ENCODE results near the gene DERL3. TPM values are rescaled to one million over a fixed set of nuclear protein-coding genes. Genes with fewer than 3 reads are reported as not detected.

The DERL3 gene
- total RNA-seq, 1 experiment from 2014 or later: 21.7 TPM

DNA sequence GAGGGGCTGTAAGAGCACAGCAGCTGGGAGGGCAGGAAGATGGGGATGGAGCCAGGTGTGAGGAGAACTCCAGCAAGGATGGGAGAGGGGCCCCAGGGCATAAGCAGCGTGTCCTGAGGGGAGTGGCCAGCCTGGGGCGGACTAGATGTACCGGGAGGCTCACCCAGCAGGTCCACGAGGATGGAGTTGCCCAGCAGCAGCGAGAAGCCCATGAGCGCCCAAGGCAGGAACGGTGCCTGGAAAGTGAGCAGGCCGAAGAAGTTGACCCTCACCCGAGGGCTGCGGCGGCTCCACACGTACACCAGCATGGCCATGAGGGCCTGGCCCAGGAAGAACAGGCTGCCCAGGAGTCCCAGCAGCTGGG, 1.3 kb downstream of the DERL3 start:
- Histone ChIP-seq H2AFZ (ENCODE audit: low read length) (no peak overlapping the region), H4K20me1 (ENCODE audit: insufficient read depth, low read depth, low read length) (peaks cover 11% of the 10 kb centered on the region; the same call in 1 of the 2 replicates), H3K4me3 (ENCODE audit: low read length) (peak overlapping the region; percentile 62; the same call in 1 of the 2 replicates), H3K79me2 (ENCODE audit: low read length) (no peaks in the 10 kb centered on the region), H3K27ac (ENCODE audit: low read length) (peak overlapping the region; percentile 98), H3K9me3 (ENCODE audit: low read length) (no peaks in the 10 kb centered on the region), H3K4me1 (ENCODE audit: low read length) (peaks cover 66% of the 10 kb centered on the region), H3K27me3 (ENCODE audit: low read length) (no peaks in the 10 kb centered on the region), H3K4me2 (ENCODE audit: low read depth, low read length, poor library complexity, severe bottlenecking) (peak overlapping the region; percentile 76), H3K9ac (ENCODE audit: low read length) (peak overlapping the region; percentile 76), H3K36me3 (ENCODE audit: insufficient read depth, low read length) (peaks cover 9% of the 10 kb centered on the region), H3K9me2 (replicated peaks; ENCODE audit: insufficient read depth, low read length) (no peaks in the 10 kb centered on the region)
- no peak for DNase-seq

DNA sequence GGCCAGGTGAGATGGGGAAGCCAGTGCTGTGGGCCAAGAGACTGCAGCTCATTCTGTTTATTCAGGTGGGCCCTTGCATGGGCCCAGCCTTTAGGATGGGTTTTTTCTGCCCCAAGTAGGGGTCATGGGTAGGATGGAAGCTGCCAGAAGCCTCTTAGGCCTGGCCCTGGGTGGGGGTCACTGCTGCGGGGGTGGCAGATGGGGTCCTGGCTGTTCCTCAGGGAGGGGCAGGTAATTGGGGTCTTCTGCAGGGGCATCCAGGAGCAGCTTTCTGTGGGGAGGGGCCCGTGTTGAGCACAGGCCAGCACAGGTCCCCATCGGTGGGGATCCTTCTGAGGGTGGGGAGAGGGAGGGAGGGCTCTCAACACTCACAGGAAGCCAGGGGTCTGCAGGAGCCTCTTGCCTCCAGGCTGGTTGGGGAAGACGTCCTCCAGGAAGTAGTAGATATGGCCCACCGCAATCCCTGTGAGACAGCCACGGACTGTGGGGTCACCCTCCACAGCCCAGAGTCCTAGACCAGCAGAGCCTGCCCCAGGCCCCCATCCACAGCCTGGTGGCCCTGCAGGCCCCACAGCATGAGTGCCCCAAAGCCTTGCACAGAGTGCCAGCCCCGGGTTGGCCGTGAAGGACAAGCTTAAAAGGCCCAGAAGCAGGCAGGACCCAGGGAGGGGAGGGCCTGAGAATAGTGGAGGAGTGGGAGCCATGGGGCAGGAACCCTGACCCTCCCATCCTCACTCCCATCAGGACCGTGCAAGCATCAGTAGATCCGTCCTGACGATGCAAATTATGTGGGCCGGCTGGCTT, 1.9 kb downstream of the DERL3 start:
- Histone ChIP-seq H3K9me3 (ENCODE audit: low read length) (no peaks in the 10 kb centered on the region), H3K4me3 (ENCODE audit: low read length) (peak overlapping the region; percentile 62; the same call in 1 of the 2 replicates), H3K79me2 (ENCODE audit: low read length) (no peaks in the 10 kb centered on the region), H3K9ac (ENCODE audit: low read length) (peak overlapping the region; percentile 76), H4K20me1 (ENCODE audit: insufficient read depth, low read depth, low read length) (peaks cover 17% of the 10 kb centered on the region), H2AFZ (ENCODE audit: low read length) (no peak overlapping the region), H3K27me3 (ENCODE audit: low read length) (no peaks in the 10 kb centered on the region), H3K4me2 (ENCODE audit: low read depth, low read length, poor library complexity, severe bottlenecking) (peak overlapping the region; percentile 76), H3K27ac (ENCODE audit: low read length) (peak overlapping the region; percentile 98), H3K9me2 (replicated peaks; ENCODE audit: insufficient read depth, low read length) (no peaks in the 10 kb centered on the region), H3K36me3 (ENCODE audit: insufficient read depth, low read length) (peaks cover 9% of the 10 kb centered on the region), H3K4me1 (ENCODE audit: low read length) (peaks cover 70% of the 10 kb centered on the region)
- peak; percentile 61 for DNase-seq

DNA sequence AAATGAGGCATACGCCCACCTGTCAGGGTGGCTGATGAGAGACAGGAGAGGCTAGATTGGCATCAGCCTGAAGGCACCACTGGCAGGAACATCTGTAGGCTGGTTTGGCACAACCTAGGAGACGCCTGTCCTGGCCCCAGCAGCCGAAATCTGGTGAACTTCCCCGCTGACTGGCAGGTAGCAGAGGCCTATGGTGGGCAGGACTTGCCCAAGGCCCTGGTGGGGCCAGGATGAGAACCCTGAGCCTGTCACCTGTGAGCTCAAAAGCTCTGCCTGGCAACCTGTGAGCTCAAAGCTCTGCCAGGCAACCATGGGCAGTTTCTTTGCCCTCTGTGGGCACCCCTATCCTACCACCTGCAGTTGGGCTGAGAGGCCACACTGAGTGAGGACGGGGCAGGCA, 2.5 kb downstream of the DERL3 start:
- Histone ChIP-seq H2AFZ (ENCODE audit: low read length) (no peak overlapping the region), H3K4me1 (ENCODE audit: low read length) (peaks cover 71% of the 10 kb centered on the region), H3K27me3 (ENCODE audit: low read length) (no peaks in the 10 kb centered on the region), H3K9me2 (replicated peaks; ENCODE audit: insufficient read depth, low read length) (no peaks in the 10 kb centered on the region), H3K79me2 (ENCODE audit: low read length) (peaks cover 4% of the 10 kb centered on the region), H3K27ac (ENCODE audit: low read length) (peak overlapping the region; percentile 98), H3K9me3 (ENCODE audit: low read length) (no peaks in the 10 kb centered on the region), H3K4me3 (ENCODE audit: low read length) (no peak overlapping the region; the same call in 1 of the 2 replicates), H4K20me1 (ENCODE audit: insufficient read depth, low read depth, low read length) (peaks cover 23% of the 10 kb centered on the region), H3K9ac (ENCODE audit: low read length) (peak overlapping the region; percentile 76; the same call in 1 of the 2 replicates), H3K36me3 (ENCODE audit: insufficient read depth, low read length) (peaks cover 11% of the 10 kb centered on the region), H3K4me2 (ENCODE audit: low read depth, low read length, poor library complexity, severe bottlenecking) (peak overlapping the region; percentile 76)
- DNase-seq: no peak

DNA sequence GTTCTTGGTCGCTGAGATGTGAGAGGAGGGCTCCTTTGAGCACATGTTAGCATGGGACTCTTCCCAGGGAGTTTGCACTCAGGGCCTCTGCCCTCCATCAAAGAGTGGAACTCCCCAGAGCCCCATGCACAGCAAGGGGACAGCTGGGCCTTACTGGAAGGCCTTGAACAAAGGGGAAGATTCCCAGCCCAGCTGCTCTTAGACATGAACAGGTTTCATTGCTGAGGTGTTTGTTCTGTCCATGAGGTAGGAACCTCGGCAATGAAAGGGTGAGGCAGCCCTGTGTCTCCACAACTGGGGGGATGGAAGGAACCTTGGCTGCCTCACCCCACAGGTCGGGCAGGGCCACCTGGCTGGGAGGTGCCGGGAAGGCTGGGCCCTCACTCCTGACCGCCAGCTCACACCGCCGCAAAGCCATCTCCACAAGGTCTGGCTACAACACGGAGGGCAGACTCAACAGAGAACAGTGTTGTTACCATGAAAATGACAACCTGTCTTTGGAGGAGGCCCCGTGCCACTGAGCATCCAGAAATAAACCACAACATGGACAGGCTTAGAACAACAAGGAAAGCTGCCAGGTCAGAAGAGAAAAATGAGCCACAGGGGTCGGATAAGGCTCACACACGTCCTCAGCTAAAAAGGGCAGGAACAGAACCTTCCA, 3.2 kb downstream of the DERL3 start:
- no peak overlapping the region for H2AFZ ChIP-seq (ENCODE audit: low read length)
- H3K9me2 ChIP-seq (replicated peaks; ENCODE audit: insufficient read depth, low read length): no peaks in the 10 kb centered on the region
- no peaks in the 10 kb centered on the region for H3K27me3 ChIP-seq (ENCODE audit: low read length)
- H3K27ac ChIP-seq (ENCODE audit: low read length): peak overlapping the region; percentile 98
- H3K4me2 ChIP-seq (ENCODE audit: low read depth, low read length, poor library complexity, severe bottlenecking): peak overlapping the region; percentile 76
- peaks cover 10% of the 10 kb centered on the region for H3K79me2 ChIP-seq (ENCODE audit: low read length)
- H3K4me1 ChIP-seq (ENCODE audit: low read length): peaks cover 75% of the 10 kb centered on the region
- H3K36me3 ChIP-seq (ENCODE audit: insufficient read depth, low read length): peaks cover 17% of the 10 kb centered on the region
- H3K4me3 ChIP-seq (ENCODE audit: low read length): no peak overlapping the region
- no peaks in the 10 kb centered on the region for H3K9me3 ChIP-seq (ENCODE audit: low read length)
- H3K9ac ChIP-seq (ENCODE audit: low read length): 0 out of 2 replicates have a peak overlapping the region, but pooled peaks have one; percentile 9
- H4K20me1 ChIP-seq (ENCODE audit: insufficient read depth, low read depth, low read length): peaks cover 28% of the 10 kb centered on the region
- DNase-seq: no peak

DNA sequence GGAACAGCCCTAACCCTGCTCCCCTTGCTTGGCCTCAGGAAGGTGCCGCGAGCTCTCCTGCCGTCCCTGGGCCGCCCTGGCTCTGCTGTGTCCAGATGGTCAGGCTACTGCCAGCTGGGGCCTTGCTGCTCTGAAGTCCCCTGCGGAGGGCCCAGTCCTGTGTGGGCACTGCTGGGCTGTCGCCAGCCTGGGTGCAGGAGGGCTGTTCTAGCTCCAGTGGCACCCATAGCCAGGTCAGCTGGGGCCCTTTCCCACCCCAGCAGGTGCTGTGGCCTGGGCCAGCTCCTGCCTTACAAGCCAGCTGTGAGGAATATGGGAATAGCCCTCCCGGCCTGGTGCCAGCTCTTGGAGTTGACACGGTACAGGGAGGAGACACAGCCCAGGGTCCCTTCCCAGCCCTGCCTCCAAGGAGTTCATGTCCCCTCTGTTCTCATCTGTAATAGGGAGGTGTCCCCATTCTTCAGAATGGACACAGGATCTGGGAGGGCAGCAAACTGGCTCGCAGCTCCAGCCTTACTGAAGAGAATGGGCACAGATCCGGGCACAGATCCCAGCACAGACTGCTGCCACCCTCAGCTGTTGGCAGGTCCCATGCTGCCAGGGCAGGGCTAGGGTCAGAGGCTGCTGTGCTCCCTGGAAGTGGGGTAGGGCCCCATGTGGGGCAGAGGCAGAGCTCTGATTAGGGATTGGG, 3.9 kb downstream of the DERL3 start:
- H3K9ac ChIP-seq (ENCODE audit: low read length): 0 out of 2 replicates have a peak overlapping the region, but pooled peaks have one; percentile 9
- H3K27ac ChIP-seq (ENCODE audit: low read length): peak overlapping the region; percentile 98
- H3K4me2 ChIP-seq (ENCODE audit: low read depth, low read length, poor library complexity, severe bottlenecking): peak overlapping the region; percentile 9
- no peak for DNase-seq
- no peak overlapping the region for H3K4me3 ChIP-seq (ENCODE audit: low read length)
- peaks cover 14% of the 10 kb centered on the region for H3K79me2 ChIP-seq (ENCODE audit: low read length)
- no peak overlapping the region for H2AFZ ChIP-seq (ENCODE audit: low read length)
- no peaks in the 10 kb centered on the region for H3K9me3 ChIP-seq (ENCODE audit: low read length)
- H4K20me1 ChIP-seq (ENCODE audit: insufficient read depth, low read depth, low read length): peaks cover 30% of the 10 kb centered on the region
- H3K36me3 ChIP-seq (ENCODE audit: insufficient read depth, low read length): peaks cover 21% of the 10 kb centered on the region
- no peaks in the 10 kb centered on the region for H3K27me3 ChIP-seq (ENCODE audit: low read length)
- no peaks in the 10 kb centered on the region for H3K9me2 ChIP-seq (replicated peaks; ENCODE audit: insufficient read depth, low read length)
- peaks cover 80% of the 10 kb centered on the region for H3K4me1 ChIP-seq (ENCODE audit: low read length)

DNA sequence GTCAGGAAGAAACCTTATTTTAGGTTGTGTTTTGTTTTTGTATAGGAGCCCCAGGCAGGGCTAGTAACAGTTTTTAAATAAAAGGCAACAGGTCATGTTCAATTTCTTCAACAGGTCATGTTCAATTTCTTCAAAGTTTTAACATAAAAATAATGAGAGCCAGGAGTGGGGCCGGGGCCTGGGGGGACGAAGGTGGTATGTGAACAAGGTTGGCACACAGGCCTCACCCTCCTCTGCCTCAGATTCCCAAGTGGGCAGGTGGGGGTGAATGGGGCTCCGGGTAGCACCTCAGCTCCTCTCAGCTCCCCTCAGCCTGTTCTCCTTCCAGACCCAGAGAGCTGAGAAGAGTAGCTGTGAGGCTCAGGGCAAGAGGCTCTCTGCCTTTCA, 4.4 kb downstream of the DERL3 start:
- Histone ChIP-seq H3K36me3 (ENCODE audit: insufficient read depth, low read length) (peaks cover 26% of the 10 kb centered on the region), H3K9me3 (ENCODE audit: low read length) (no peaks in the 10 kb centered on the region), H3K9me2 (replicated peaks; ENCODE audit: insufficient read depth, low read length) (no peaks in the 10 kb centered on the region), H3K79me2 (ENCODE audit: low read length) (peaks cover 20% of the 10 kb centered on the region), H3K27ac (ENCODE audit: low read length) (no peak overlapping the region), H3K4me3 (ENCODE audit: low read length) (no peak overlapping the region), H3K9ac (ENCODE audit: low read length) (no peak overlapping the region), H3K4me2 (ENCODE audit: low read depth, low read length, poor library complexity, severe bottlenecking) (no peak overlapping the region), H2AFZ (ENCODE audit: low read length) (no peak overlapping the region), H3K4me1 (ENCODE audit: low read length) (peaks cover 83% of the 10 kb centered on the region), H4K20me1 (ENCODE audit: insufficient read depth, low read depth, low read length) (peaks cover 36% of the 10 kb centered on the region), H3K27me3 (ENCODE audit: low read length) (no peaks in the 10 kb centered on the region)
- no peak for DNase-seq

DNA sequence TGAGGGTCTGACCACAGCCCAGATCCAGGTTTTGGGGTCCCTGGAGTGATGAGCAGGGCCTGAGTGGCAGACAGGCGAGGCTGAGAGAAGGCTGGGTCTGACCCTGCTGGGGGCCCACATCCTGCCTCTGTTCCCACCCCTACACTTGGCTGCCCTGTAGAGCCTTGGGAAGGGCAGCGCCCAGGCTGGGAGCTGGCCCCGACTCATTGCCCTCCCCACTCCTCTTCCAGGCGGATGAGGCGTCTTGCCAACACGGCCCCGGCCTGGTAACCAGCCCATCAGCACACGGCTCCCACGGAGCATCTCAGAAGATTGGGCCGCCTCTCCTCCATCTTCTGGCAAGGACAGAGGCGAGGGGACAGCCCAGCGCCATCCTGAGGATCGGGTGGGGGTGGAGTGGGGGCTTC, 4.9 kb downstream of the DERL3 start:
- no peaks in the 10 kb centered on the region for H3K9me2 ChIP-seq (replicated peaks; ENCODE audit: insufficient read depth, low read length)
- peaks cover 86% of the 10 kb centered on the region for H3K4me1 ChIP-seq (ENCODE audit: low read length)
- H3K27ac ChIP-seq (ENCODE audit: low read length): no peak overlapping the region
- no peak for DNase-seq
- no peak overlapping the region for H3K4me2 ChIP-seq (ENCODE audit: low read depth, low read length, poor library complexity, severe bottlenecking)
- no peaks in the 10 kb centered on the region for H3K27me3 ChIP-seq (ENCODE audit: low read length)
- peaks cover 25% of the 10 kb centered on the region for H3K79me2 ChIP-seq (ENCODE audit: low read length)
- H3K9me3 ChIP-seq (ENCODE audit: low read length): no peaks in the 10 kb centered on the region
- H3K9ac ChIP-seq (ENCODE audit: low read length): no peak overlapping the region
- H2AFZ ChIP-seq (ENCODE audit: low read length): no peak overlapping the region
- peaks cover 29% of the 10 kb centered on the region for H3K36me3 ChIP-seq (ENCODE audit: insufficient read depth, low read length)
- H3K4me3 ChIP-seq (ENCODE audit: low read length): no peak overlapping the region
- peaks cover 39% of the 10 kb centered on the region for H4K20me1 ChIP-seq (ENCODE audit: insufficient read depth, low read depth, low read length)

Data from Karpas-422 (cell line).